HG03045 (cell line): ENCODE data around the gene COG5.
"Not testable (repeated sequence)": the region's sequence is repeated elsewhere in the genome, so short reads cannot be mapped to it uniquely, and the experiment has no call there.

Experiments used
- ATAC-seq: cut with Tn5 transposase; IDR thresholded peaks from one replicate; pipeline ENCODE4 v1.9.1; 2021; ENCODE audit warnings: mild to moderate bottlenecking, moderate library complexity; ENCODE audit not compliant: unreplicated experiment

Gene COG5

GRCh38 chr7:107580716-107581383, 17.1 kb upstream of the COG5 start:
- no peak for ATAC-seq

- peak; percentile 93 for ATAC-seq
These were observed 16.4 kb upstream of the COG5 start, which contains the start of gene BCAP29 for GRCh38 chr7:107579885-107580715. Gene BCAP29, plus strand, starts transcription at chr7:107580246. Its CDS starts 527 bp downstream, at chr7:107580773.

GRCh38 chr7:107579554-107579884, 15.8 kb upstream of the COG5 start:
- no peak for ATAC-seq

- no peak for ATAC-seq
These were observed 9.8 kb upstream of the COG5 start for GRCh38 chr7:107573537-107573936.

GRCh38 chr7:107570298-107570697, 6.6 kb upstream of the COG5 start:
- no peak for ATAC-seq

- no peak for ATAC-seq
These were observed 1.0 kb upstream of the COG5 start for GRCh38 chr7:107564553-107565298.

GRCh38 chr7:107563081-107563774, 492 bp downstream of the COG5 start:
- peak; percentile 68 for ATAC-seq

- no peak for ATAC-seq
These were observed 2.7 kb downstream of the COG5 start for GRCh38 chr7:107560898-107561516.

- no peak for ATAC-seq
These were observed 3.9 kb downstream of the COG5 start for GRCh38 chr7:107559864-107560263.

GRCh38 chr7:107555893-107556292, 7.8 kb downstream of the COG5 start:
- no peak for ATAC-seq

GRCh38 chr7:107551936-107552335, 11.8 kb downstream of the COG5 start:
- ATAC-seq, result no peak

GRCh38 chr7:107544848-107545591, 18.7 kb downstream of the COG5 start:
- no peak for ATAC-seq

GRCh38 chr7:107543338-107543993, 20.3 kb downstream of the COG5 start:
- no peak for ATAC-seq

- no peak for ATAC-seq
These were observed 25.7 kb downstream of the COG5 start for GRCh38 chr7:107538001-107538400.

- not testable (repeated sequence) for ATAC-seq
These were observed 26.5 kb downstream of the COG5 start for GRCh38 chr7:107537228-107537627.

GRCh38 chr7:107534139-107534538, 29.6 kb downstream of the COG5 start:
- ATAC-seq, result no peak

GRCh38 chr7:107530751-107531150, 33.0 kb downstream of the COG5 start:
- no peak for ATAC-seq

- no peak for ATAC-seq
These were observed 35.3 kb downstream of the COG5 start for GRCh38 chr7:107528461-107528860.

GRCh38 chr7:107527196-107527595, 36.5 kb downstream of the COG5 start:
- no peak for ATAC-seq
